ENCODE results near the gene LRRC26.

LRRC26 gene

GRCh38 chr9:137214620-137215019 lies 44.8 kb upstream of the LRRC26 start:
- TF ChIP-seq POLR2AphosphoS5 (IDR thresholded peaks at IDR 0.05; ENCODE audit: low read depth) (0 out of 2 replicates have a peak, but pooled peaks have one; percentile 5), GABPA (IDR thresholded peaks at IDR 0.05; ENCODE audit: low read depth) (no peak)
- H3K4me3 ChIP-seq (replicated peaks; ENCODE audit: insufficient read depth, low read length): no peak overlapping the region
- H3K27ac ChIP-seq (replicated peaks): no peak overlapping the region
- H3K27me3 ChIP-seq (ENCODE audit: insufficient read depth, poor library complexity, severe bottlenecking): no peaks in the 10 kb centered on the region
- DNase-seq (ENCODE audit: low read depth in 1 of 2, low spot score in 1 of 2): no peak

- no peak for DNase-seq (ENCODE audit: low read depth in 1 of 2, low spot score in 1 of 2)
- Histone ChIP-seq H3K27ac (replicated peaks) (no peak overlapping the region), H3K27me3 (ENCODE audit: insufficient read depth, poor library complexity, severe bottlenecking) (no peaks in the 10 kb centered on the region), H3K4me3 (replicated peaks; ENCODE audit: insufficient read depth, low read length) (no peak overlapping the region)
- TF ChIP-seq CTCF (IDR thresholded peaks at IDR 0.05; ENCODE audit: insufficient read depth, low read length) (peak; percentile 8), POLR2AphosphoS5 (IDR thresholded peaks at IDR 0.05; ENCODE audit: low read depth) (no peak)
These were observed 43.6 kb upstream of the LRRC26 start for GRCh38 chr9:137213160-137214060.

DNA sequence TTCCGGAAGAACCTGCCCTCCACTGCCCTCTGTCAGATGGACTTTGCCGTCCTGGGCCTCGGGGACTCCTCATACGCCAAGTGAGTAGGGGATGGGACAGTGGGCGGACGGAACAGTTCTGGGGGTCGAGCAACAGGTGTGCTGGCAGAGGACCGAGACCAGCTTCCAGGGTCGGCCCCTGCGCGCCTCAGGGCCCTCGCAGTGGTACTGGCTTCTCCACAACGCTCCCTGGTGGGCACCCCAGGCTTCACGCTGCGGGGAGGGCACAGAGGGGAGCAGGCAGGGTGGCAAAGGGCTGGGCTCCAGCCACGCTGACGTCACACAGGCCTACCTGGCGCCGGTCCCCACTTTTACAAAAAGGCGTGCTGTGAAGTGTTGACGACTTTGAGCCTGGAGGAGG lies 42.7 kb upstream of the LRRC26 start:
- no peak overlapping the region for H3K27ac ChIP-seq (replicated peaks)
- TF ChIP-seq SPI1 (IDR thresholded peaks at IDR 0.05; ENCODE audit: borderline replicate concordance, low read depth) (no peak), CTCF (IDR thresholded peaks at IDR 0.05; ENCODE audit: insufficient read depth, low read length) (no peak), REST (IDR thresholded peaks at IDR 0.05; ENCODE audit: insufficient replicate concordance, low read depth) (no peak), GABPA (IDR thresholded peaks at IDR 0.05; ENCODE audit: low read depth) (no peak), POLR2AphosphoS5 (IDR thresholded peaks at IDR 0.05; ENCODE audit: low read depth) (no peak)
- H3K27me3 ChIP-seq (ENCODE audit: insufficient read depth, poor library complexity, severe bottlenecking): no peaks in the 10 kb centered on the region
- no peak overlapping the region for H3K4me3 ChIP-seq (replicated peaks; ENCODE audit: insufficient read depth, low read length)
- DNase-seq (ENCODE audit: low read depth in 1 of 2, low spot score in 1 of 2): no peak

- no peak overlapping the region for H3K4me3 ChIP-seq (replicated peaks; ENCODE audit: insufficient read depth, low read length)
- no peak overlapping the region for H3K27ac ChIP-seq (replicated peaks)
- no peaks in the 10 kb centered on the region for H3K27me3 ChIP-seq (ENCODE audit: insufficient read depth, poor library complexity, severe bottlenecking)
- no peak for DNase-seq (ENCODE audit: low read depth in 1 of 2, low spot score in 1 of 2)
- TF ChIP-seq POLR2AphosphoS5 (IDR thresholded peaks at IDR 0.05; ENCODE audit: low read depth) (peak; percentile 63), GABPA (IDR thresholded peaks at IDR 0.05; ENCODE audit: low read depth) (no peak)
These were observed 41.7 kb upstream of the LRRC26 start for GRCh38 chr9:137211532-137211931.

DNA sequence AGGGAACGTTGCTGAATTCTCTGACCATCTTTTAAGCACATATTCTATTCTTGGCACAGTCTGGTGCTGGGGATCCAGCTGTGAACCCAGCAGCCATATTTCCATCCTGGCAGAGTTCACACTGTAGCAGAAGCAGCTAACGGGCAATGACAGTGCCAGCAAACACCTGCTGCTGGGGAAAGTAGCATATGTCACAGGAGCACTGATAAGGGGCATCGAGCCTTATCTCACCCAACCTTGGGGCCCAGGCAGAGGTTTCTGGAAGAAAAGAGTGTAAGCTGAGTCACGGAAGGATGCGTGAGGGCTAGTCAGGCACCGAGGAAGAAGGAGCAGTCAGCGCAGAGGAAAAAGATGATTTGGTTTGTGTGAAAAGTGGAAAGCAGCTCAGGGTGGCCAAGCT lies 36.8 kb upstream of the LRRC26 start:
- Histone ChIP-seq H3K27ac (replicated peaks) (peak overlapping the region; percentile 80), H3K4me3 (replicated peaks; ENCODE audit: insufficient read depth, low read length) (peak overlapping the region; percentile 96)

More for the DNA sequence above, 36.8 kb upstream of the LRRC26 start:
- no peaks in the 10 kb centered on the region for H3K27me3 ChIP-seq (ENCODE audit: insufficient read depth, poor library complexity, severe bottlenecking)
- no peak for DNase-seq (ENCODE audit: low read depth in 1 of 2, low spot score in 1 of 2)
- TF ChIP-seq POLR2AphosphoS5 (IDR thresholded peaks at IDR 0.05; ENCODE audit: low read depth): 0 out of 2 replicates have a peak, but pooled peaks have one; percentile 6
- no peak for TF ChIP-seq SPI1 (IDR thresholded peaks at IDR 0.05; ENCODE audit: borderline replicate concordance, low read depth)
- no peak for TF ChIP-seq REST (IDR thresholded peaks at IDR 0.05; ENCODE audit: insufficient replicate concordance, low read depth)
- TF ChIP-seq GABPA (IDR thresholded peaks at IDR 0.05; ENCODE audit: low read depth): no peak
- no peak for TF ChIP-seq CTCF (IDR thresholded peaks at IDR 0.05; ENCODE audit: insufficient read depth, low read length)

Data from HL-60 (cell line).